ENCODE results near the gene TRIM46.

- TF ChIP-seq SP1 (IDR thresholded peaks at IDR 0.05) (no peak), BHLHE40 (IDR thresholded peaks at IDR 0.05; ENCODE audit: borderline replicate concordance) (no peak)
These were observed 7.9 kb downstream of the TRIM46 start for GRCh38 chr1:155181371-155182051.
